HepG2 (cell line): Measurements from ENCODE around the gene PSMC3IP. TPM values are rescaled to one million over a fixed set of nuclear protein-coding genes. Genes with fewer than 3 reads are reported as not detected.

ENCODE experiments used
- AHDC1 ChIP-seq: sonication (generic); formaldehyde crosslinking; IDR thresholded peaks from 2 replicates; pipeline ENCODE4 v1.5.1; 2020; ENCODE audit warnings: mild to moderate bottlenecking, missing genetic modification reagents, borderline replicate concordance
- CHD4 ChIP-seq: fragments of 200-600 bp; sonication (generic); IDR thresholded peaks from 2 replicates; pipeline ENCODE4 v1.7.0; 2017; ENCODE audit warnings: mild to moderate bottlenecking, low read length, borderline replicate concordance
- CREB1 ChIP-seq, 2 experiments: fragments of 450-650 bp in 1 of 2; IDR thresholded peaks; 2 replicates each; pipeline ENCODE4 v1.6.1; 2016 to 2017; ENCODE audit warnings: control low read depth in 1 of 2, mild to moderate bottlenecking in 1 of 2, missing compliant biosample characterization in 1 of 2, missing genetic modification characterization in 1 of 2
- NCOA2 ChIP-seq: sonication (generic); formaldehyde crosslinking; IDR thresholded peaks from 2 replicates; pipeline ENCODE4 v1.8.0; 2022; ENCODE audit warnings: inconsistent platforms
- RNF219 ChIP-seq: sonication (generic); formaldehyde crosslinking; IDR thresholded peaks from 2 replicates; pipeline ENCODE4 v1.5.0; 2020; ENCODE audit warnings: mild to moderate bottlenecking, missing genetic modification reagents
- SNAPC4 ChIP-seq: sonication (generic); formaldehyde crosslinking; IDR thresholded peaks from 2 replicates; pipeline ENCODE4 v1.4.0; 2020; ENCODE audit warnings: mild to moderate bottlenecking, missing genetic modification reagents
- ZBTB38 ChIP-seq: sonication (generic); formaldehyde crosslinking; IDR thresholded peaks from 2 replicates; pipeline ENCODE4 v1.5.1; 2020; ENCODE audit warnings: mild to moderate bottlenecking, missing genetic modification reagents
- ZNF275 ChIP-seq: sonication (generic); formaldehyde crosslinking; IDR thresholded peaks from 2 replicates; pipeline ENCODE4 v1.8.0; 2022; ENCODE audit warnings: missing genetic modification reagents, mild to moderate bottlenecking, inconsistent platforms, borderline replicate concordance
- ZNF704 ChIP-seq: sonication (generic); formaldehyde crosslinking; IDR thresholded peaks from 2 replicates; pipeline ENCODE4 v1.8.1; 2023; ENCODE audit warnings: mild to moderate bottlenecking, inconsistent platforms, moderate library complexity, missing genetic modification reagents, borderline replicate concordance
- polyA plus RNA-seq, 8 experiments: library from polyadenylated mRNA; depleted of rRNA in 3 of 8; stranded (reverse) in 7 of 8; unstranded in 1 of 8; fragments of >200 nt; fragmentation: Illumina TruSeq in 4 of 8; extraction: Trizol in 4 of 8; gene quantifications; 2 replicates each; pipeline versions ENCODE4 v1.2.1 to v1.2.3, GENCODE V29; 2011 to 2016; ENCODE audit warnings: low read depth in 4 of 8, missing spikeins in 1 of 8, mixed read lengths in 1 of 8; ENCODE audit not compliant: insufficient read depth in 1 of 8
- total RNA-seq, 5 experiments: library from RNA; depleted of rRNA; stranded (reverse); fragments of >200 nt; fragmentation: Illumina TruSeq; extraction: Trizol; gene quantifications; 2 replicates each; pipeline ENCODE4 v1.2.3, GENCODE V29; 2016; ENCODE audit warnings: low read depth in 1 of 5

The PSMC3IP gene
- total and polyA plus RNA-seq, 2 of the 13 experiments (the other 11 are each of a cell fraction or from before 2014, with no cell fraction given): 6.5 to 22.4 TPM

- TF ChIP-seq SNAPC4 (no peak), ZBTB38 (peak; percentile 100), CHD4 (0 out of 2 replicates have a peak, but pooled peaks have one; percentile 49), CREB1 (IDR thresholded peaks at IDR 0.05) (no peak), CREB1 (CRISPR knock-in tag; IDR thresholded peaks at IDR 0.05) (no peak), AHDC1 (0 out of 2 replicates have a peak, but pooled peaks have one; percentile 36), NCOA2 (no peak), ZNF275 (CRISPR knock-in tag) (no peak), RNF219 (CRISPR knock-in tag) (0 out of 2 replicates have a peak, but pooled peaks have one; percentile 6), ZNF704 (CRISPR knock-in tag) (no peak)
Observed at GRCh38 chr17:42566215-42566882, 11.2 kb downstream of the PSMC3IP start (continued).
